ENCODE measurements around the gene COG5.

DNA sequence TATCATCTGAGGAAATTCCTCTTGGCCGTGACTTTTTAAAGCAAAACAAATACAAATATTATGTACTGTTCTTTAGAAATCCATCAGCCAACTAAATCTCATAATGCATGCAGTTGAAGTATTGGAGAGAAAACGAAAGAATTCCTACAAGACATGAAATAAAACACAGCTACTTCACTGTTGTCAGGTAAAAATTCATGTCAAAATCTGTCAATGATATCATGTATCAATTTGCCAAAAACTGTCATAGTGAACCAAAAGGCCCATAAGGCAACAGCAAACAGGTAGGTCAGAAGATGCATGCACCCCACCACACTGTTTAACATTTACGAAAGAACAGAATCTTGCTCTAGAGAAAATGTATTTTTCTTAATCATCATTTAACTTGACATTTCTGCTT is 91.6 kb downstream of the COG5 start:
- TF ChIP-seq, protein P1, sequence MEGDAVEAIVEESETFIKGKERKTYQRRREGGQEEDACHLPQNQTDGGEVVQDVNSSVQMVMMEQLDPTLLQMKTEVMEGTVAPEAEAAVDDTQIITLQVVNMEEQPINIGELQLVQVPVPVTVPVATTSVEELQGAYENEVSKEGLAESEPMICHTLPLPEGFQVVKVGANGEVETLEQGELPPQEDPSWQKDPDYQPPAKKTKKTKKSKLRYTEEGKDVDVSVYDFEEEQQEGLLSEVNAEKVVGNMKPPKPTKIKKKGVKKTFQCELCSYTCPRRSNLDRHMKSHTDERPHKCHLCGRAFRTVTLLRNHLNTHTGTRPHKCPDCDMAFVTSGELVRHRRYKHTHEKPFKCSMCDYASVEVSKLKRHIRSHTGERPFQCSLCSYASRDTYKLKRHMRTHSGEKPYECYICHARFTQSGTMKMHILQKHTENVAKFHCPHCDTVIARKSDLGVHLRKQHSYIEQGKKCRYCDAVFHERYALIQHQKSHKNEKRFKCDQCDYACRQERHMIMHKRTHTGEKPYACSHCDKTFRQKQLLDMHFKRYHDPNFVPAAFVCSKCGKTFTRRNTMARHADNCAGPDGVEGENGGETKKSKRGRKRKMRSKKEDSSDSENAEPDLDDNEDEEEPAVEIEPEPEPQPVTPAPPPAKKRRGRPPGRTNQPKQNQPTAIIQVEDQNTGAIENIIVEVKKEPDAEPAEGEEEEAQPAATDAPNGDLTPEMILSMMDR (IDR thresholded peaks at IDR 0.05 in 8 of 11, conservative IDR thresholded peaks at IDR 0.05 in 3 of 11) = no peak
- TF ChIP-seq POLR2AphosphoS5 (IDR thresholded peaks at IDR 0.05) = no peak
